CD4-positive, alpha-beta T cell treated with Interleukin-15 for 1 hour (primary cell): ENCODE results near the gene FAM162B.
"Not testable (repeated sequence)": the region's sequence is repeated elsewhere in the genome, so short reads cannot be mapped to it uniquely, and the experiment has no call there.

Experiments
- DNase-seq: peaks from one replicate; pipeline ENCODE4 v3.0.0-alpha.2; 2020

FAM162B gene

DNA sequence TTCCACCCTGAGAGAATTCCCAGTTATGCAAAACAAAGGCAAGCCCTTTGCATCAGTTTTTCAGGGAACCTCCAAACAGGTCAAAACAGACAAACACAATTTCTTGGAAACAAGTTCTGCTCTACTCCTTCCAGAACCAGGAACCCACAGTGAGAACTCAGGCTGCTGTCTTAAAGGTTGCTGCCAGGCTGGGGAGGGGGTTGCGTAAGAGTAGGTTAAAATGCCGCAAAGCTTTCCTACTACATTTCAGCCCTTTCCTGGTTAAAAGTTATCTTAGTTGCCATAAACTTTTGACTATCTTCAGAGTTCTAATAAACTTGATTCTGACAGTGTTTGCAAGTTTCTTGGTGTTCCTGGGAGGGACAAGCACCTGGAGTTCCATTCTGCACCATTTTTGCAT is 50.8 kb downstream of the FAM162B start:
- DNase-seq = no peak

DNA sequence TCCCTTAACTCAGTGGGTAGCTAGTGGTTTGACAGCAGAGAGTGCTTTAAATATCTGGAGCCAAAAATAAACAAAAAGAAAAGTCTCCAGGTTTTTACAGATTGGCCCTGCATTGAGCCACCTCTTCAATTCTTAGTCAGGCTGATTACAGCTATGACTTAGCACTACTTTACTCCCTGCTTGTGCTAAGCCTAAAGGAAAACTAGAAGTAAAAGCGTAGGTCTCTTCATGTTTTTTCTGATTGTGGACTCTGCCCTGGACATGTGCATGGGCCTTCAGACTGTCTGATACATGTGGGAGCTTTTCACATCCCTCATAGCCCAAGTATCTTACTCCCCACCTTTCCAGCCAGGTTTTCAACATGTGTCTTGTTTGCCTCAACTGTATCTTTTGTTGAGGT is 51.2 kb downstream of the FAM162B start:
- DNase-seq = no peak

DNA sequence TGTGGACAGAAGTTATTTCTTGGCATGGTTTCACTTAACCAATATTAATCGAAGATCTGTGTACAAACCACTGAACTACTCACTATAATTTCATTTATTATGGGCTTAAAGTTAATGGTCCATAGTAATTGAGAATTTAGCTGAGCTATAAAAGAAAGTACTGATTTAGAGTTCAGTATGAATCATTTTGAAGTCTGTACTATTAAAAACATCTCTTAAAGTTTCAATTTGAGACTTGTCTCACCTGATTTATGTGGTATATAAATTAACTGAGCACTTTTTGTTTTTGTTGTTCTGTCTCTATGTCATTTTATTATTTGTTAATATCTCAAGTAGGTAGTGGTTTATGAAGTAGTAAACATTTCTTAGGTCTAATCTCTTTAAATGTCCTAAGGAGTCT is 59.6 kb downstream of the FAM162B start:
- DNase-seq = no peak

DNA sequence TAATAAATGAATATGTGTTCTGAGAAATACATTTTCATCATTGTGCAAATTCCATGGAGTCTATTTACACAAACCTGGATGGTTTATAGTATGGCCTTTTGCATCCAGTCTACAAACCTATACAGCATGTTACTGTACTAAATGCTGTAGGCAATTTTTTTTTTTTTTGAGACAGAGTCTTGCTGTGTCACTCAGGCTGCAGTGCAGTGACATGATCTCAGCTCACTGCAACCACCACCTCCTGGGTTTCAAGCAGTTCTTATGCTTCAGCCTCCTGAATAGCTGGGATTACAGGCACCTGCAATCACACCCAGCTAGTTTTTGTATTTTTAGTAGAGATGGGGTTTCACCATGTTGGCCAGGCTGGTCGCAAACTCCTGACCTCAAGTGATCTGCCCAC is 61.6 kb downstream of the FAM162B start:
- DNase-seq = not testable (repeated sequence)
